HCT116 (cell line): Measurements from ENCODE around the gene IRGQ. TPM values are rescaled to one million over a fixed set of nuclear protein-coding genes. Genes with fewer than 3 reads are reported as not detected.

Experiments
- ATAC-seq: fragments of 200-7000 bp; cut with Tn5 transposase; 2 replicates; pipeline ENCODE4 v1.9.1; 2020; ENCODE audit warnings: mild to moderate bottlenecking, moderate library complexity
- BruUV-seq: library from RNA; stranded (reverse); fragments of 400-500 nt; replicated peaks from 2 replicates; lab custom pipeline; 2021; lab: Mats Ljungman, UMichigan
- CTCF ChIA-PET: fragments of 300-600 bp; sonication (Branson Sonifier 250); formaldehyde crosslinking; loops from one replicate; lab custom pipeline; 2021; ENCODE audit warnings: antibody characterized with exemption; lab: Charles Lee
- POLR2A ChIA-PET: fragments of 300-600, 350-600 bp; sonication (Branson Sonifier 250); formaldehyde crosslinking; loops from one replicate; lab custom pipeline; 2021; ENCODE audit warnings: antibody characterized with exemption; lab: Charles Lee
- RAD21 ChIA-PET, 2 experiments: fragments of 300-600 bp; sonication (Branson Sonifier 250); formaldehyde crosslinking; loops; one replicate each; lab custom pipeline; 2023; ENCODE audit warnings: low total read pairs in 2 of 2; ENCODE audit not compliant: uncharacterized antibody in 2 of 2, unreplicated experiment in 2 of 2, low non-redundant PET in 1 of 2; lab: Charles Lee
- DNase-seq: peaks from one replicate; pipeline ENCODE4 v3.0.0-alpha.2; 2010; ENCODE audit warnings: low read depth, low spot score
- H2AFZ ChIP-seq: fragments of 200-600 bp; shearing (Covaris generic), sonication (generic); 2 replicates; pipeline ENCODE4 v1.6.1; 2017; ENCODE audit warnings: low read depth, mixed run types, mixed read lengths, antibody characterized with exemption, low read length; ENCODE audit not compliant: poor library complexity, severe bottlenecking
- H3K27ac ChIP-seq: 2 replicates; pipeline ENCODE4 v1.5.1; 2012; ENCODE audit warnings: low read depth, low read length
- H3K27me3 ChIP-seq: fragments of 200-600 bp; sonication (generic); 2 replicates; pipeline ENCODE4 v1.6.1; 2016; ENCODE audit warnings: mixed run types, low read length, mixed read lengths; ENCODE audit not compliant: insufficient read depth
- H3K36me3 ChIP-seq, 2 experiments: fragments of 200-500 bp in 1 of 2; fragments of 200-600 bp in 1 of 2; sonication (Bioruptor generic) in 1 of 2; sonication (generic) in 1 of 2; 2 replicates each; pipeline versions ENCODE4 v1.5.1 to v1.6.1; 2014 to 2016; ENCODE audit warnings: low read length in 2 of 2, inconsistent platforms in 1 of 2, mixed read lengths in 1 of 2, mixed run types in 1 of 2; ENCODE audit not compliant: insufficient read depth in 2 of 2, control insufficient read depth in 1 of 2
- H3K4me1 ChIP-seq, 2 experiments: fragments of 200-600 bp in 1 of 2; sonication (generic) in 1 of 2; 2 replicates each; pipeline versions ENCODE4 v1.5.1 to v1.6.1; 2012 to 2017; ENCODE audit warnings: low read length in 2 of 2, inconsistent platforms in 1 of 2, mild to moderate bottlenecking in 1 of 2, mixed read lengths in 1 of 2, mixed run types in 1 of 2, moderate library complexity in 1 of 2; ENCODE audit not compliant: insufficient read depth in 2 of 2, control insufficient read depth in 1 of 2
- H3K4me2 ChIP-seq: fragments of 200-600 bp; sonication (generic); 2 replicates; pipeline ENCODE4 v1.6.1; 2017; ENCODE audit warnings: mixed run types, low read length, mixed read lengths
- H3K4me3 ChIP-seq, 2 experiments: fragments of 200-600 bp in 1 of 2; sonication (generic) in 1 of 2; replicated peaks in 1 of 2; 2 replicates each; pipeline ENCODE4 v1.5.1; 2011 to 2016; ENCODE audit warnings: low read length in 2 of 2, control low read depth in 1 of 2, low read depth in 1 of 2, mild to moderate bottlenecking in 1 of 2, mixed read lengths in 1 of 2, mixed run types in 1 of 2
- H3K79me2 ChIP-seq: fragments of 200-600 bp; sonication (generic); 2 replicates; pipeline ENCODE4 v1.6.1; 2017; ENCODE audit warnings: mild to moderate bottlenecking, mixed run types, low read length, moderate library complexity, mixed read lengths; ENCODE audit not compliant: insufficient read depth
- H3K9ac ChIP-seq: fragments of 200-600 bp; sonication (generic); 2 replicates; pipeline ENCODE4 v1.6.1; 2016; ENCODE audit warnings: low read length, mixed read lengths
- H3K9me2 ChIP-seq: fragments of 200-600 bp; sonication (generic), shearing (Covaris generic); 2 replicates; pipeline ENCODE4 v1.6.1; 2017; ENCODE audit warnings: mixed run types, mild to moderate bottlenecking, moderate library complexity; ENCODE audit not compliant: insufficient read depth
- H3K9me3 ChIP-seq, 2 experiments: fragments of 200-500 bp in 1 of 2; fragments of 200-600 bp in 1 of 2; sonication (Bioruptor generic) in 1 of 2; sonication (generic) in 1 of 2; 2 replicates each; pipeline ENCODE4 v1.6.1; 2014 to 2017; ENCODE audit warnings: low read length in 2 of 2, mixed read lengths in 2 of 2, inconsistent platforms in 1 of 2, low read depth in 1 of 2, mild to moderate bottlenecking in 1 of 2, mixed run types in 1 of 2, moderate library complexity in 1 of 2; ENCODE audit not compliant: control insufficient read depth in 1 of 2, insufficient read depth in 1 of 2
- H4K20me1 ChIP-seq: fragments of 200-600 bp; sonication (generic), shearing (Covaris generic); 2 replicates; pipeline ENCODE4 v1.6.1; 2017; ENCODE audit warnings: mixed run types, mild to moderate bottlenecking, moderate library complexity; ENCODE audit not compliant: insufficient read depth
- CBX3 ChIP-seq: IDR thresholded peaks from 2 replicates; pipeline ENCODE4 v1.6.1; 2012; ENCODE audit warnings: low read depth
- CEBPB ChIP-seq: IDR thresholded peaks from 2 replicates; pipeline ENCODE4 v1.6.1; 2012; ENCODE audit warnings: low read depth
- EZH2 ChIP-seq: fragments of 200-600 bp; sonication (generic); IDR thresholded peaks from 2 replicates; pipeline ENCODE4 v1.6.1; 2017; ENCODE audit warnings: antibody characterized with exemption, mixed run types
- EZH2phosphoT487 ChIP-seq: fragments of 200-600 bp; IDR thresholded peaks from 2 replicates; pipeline ENCODE4 v1.6.1; 2018; ENCODE audit warnings: antibody characterized with exemption, borderline replicate concordance
- FOSL1 ChIP-seq: IDR thresholded peaks from 2 replicates; pipeline ENCODE4 v1.6.1; 2012; ENCODE audit warnings: low read depth
- JUND ChIP-seq: IDR thresholded peaks from 2 replicates; pipeline ENCODE4 v1.6.1; 2012
- POLR2AphosphoS5 ChIP-seq: IDR thresholded peaks from 2 replicates; pipeline ENCODE4 v1.6.1; 2011; ENCODE audit warnings: mild to moderate bottlenecking, low read depth, low read length, moderate library complexity
- SIN3A ChIP-seq: IDR thresholded peaks from 2 replicates; pipeline ENCODE4 v1.6.1; 2012; ENCODE audit warnings: low read depth
- SP1 ChIP-seq: IDR thresholded peaks from 2 replicates; pipeline ENCODE4 v1.6.1; 2012; ENCODE audit warnings: low read depth
- ZFX ChIP-seq: fragments of 450-650 bp; IDR thresholded peaks from 2 replicates; pipeline ENCODE4 v1.6.1; 2017
- ZNF274 ChIP-seq: fragments of 200-500 bp; sonication (Bioruptor generic); IDR thresholded peaks from 2 replicates; pipeline ENCODE4 v1.6.1; 2014; ENCODE audit warnings: mild to moderate bottlenecking, low read depth, low read length, inconsistent platforms
- intact Hi-C: fragments of 100-400 bp; cut with micrococcal nuclease; formaldehyde crosslinking; loops from 2 replicates; pipeline ENCODE4 v1.10.0; 2022
- total RNA-seq: library from RNA; stranded (reverse); gene quantifications from one replicate; pipeline ENCODE4 v1.2.1, GENCODE V29; 2021; ENCODE audit not compliant: unreplicated experiment
- TF ChIP-seq, protein P1 (sequence below): IDR thresholded peaks from 2 replicates; pipeline ENCODE4 v1.6.1; 2011; ENCODE audit warnings: mild to moderate bottlenecking, low read length, moderate library complexity; ENCODE audit not compliant: insufficient replicate concordance; ENCODE audit errors: extremely low read depth
- TF ChIP-seq, protein P2 (sequence below): IDR thresholded peaks from 2 replicates; pipeline ENCODE4 v1.6.1; 2012; ENCODE audit warnings: low read depth
- TF ChIP-seq, protein P3 (sequence below): IDR thresholded peaks from 2 replicates; pipeline ENCODE4 v1.6.1; 2012

Gene IRGQ
- total RNA-seq, 1 experiment from 2014 or later = 14.6 TPM

DNA sequence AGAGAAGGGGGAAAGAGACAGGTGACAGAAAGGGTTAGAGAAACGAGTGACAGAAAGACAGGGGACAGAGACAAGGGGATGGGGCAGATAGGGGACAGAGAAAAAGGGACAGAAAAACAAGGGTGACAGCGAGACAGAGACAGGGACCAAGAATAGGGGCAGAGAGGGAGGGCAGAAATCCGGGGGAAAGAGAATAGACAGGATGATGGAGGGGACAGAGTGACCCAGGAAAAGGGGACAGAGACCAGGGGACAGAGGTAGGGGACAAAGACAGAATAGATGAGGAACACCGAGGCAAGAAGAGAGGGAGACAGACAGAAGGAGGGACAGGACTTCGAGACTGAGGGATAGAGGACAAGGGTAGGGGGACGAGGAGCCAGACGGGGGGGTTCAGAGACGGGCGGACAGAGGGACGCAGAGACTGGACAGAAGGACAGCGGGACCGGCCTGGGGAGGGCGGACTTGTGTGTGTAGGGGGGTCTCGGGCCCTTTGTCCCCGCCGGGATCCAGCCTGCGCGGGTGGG is 43.1 kb upstream of the IRGQ start:
- ATAC-seq = peak; percentile 21; the same call in 1 of the 2 replicates
- no peak overlapping the region for H2AFZ ChIP-seq
- peak overlapping the region; percentile 53 for H3K9ac ChIP-seq
- H3K4me2 ChIP-seq = peak overlapping the region; percentile 84
- H3K36me3 ChIP-seq = no peaks in the 10 kb centered on the region
- no TSS peak for BruUV-seq
- H3K4me1 ChIP-seq = peaks cover 14 to 35% of the 10 kb centered on the region in 2 experiments
- TF ChIP-seq EZH2 = no peak
- TF ChIP-seq ZFX = no peak
- no peak for DNase-seq
- H3K4me3 ChIP-seq = peak overlapping the region; percentile 49 to 62
- H3K9me2 ChIP-seq = no peaks in the 10 kb centered on the region
- intact Hi-C loops = no loop called here
- ChIA-PET POLR2A (no interaction called here), RAD21 (no interaction called here), CTCF (no interaction called here)
- peaks cover 7% of the 10 kb centered on the region; the same call in 1 of the 2 replicates for H3K27me3 ChIP-seq
- H3K9me3 ChIP-seq = no peaks in the 10 kb centered on the region
- H3K79me2 ChIP-seq = no peaks in the 10 kb centered on the region
- H4K20me1 ChIP-seq = no peaks in the 10 kb centered on the region
- no peak overlapping the region; the same call in 1 of the 2 replicates for H3K27ac ChIP-seq

DNA sequence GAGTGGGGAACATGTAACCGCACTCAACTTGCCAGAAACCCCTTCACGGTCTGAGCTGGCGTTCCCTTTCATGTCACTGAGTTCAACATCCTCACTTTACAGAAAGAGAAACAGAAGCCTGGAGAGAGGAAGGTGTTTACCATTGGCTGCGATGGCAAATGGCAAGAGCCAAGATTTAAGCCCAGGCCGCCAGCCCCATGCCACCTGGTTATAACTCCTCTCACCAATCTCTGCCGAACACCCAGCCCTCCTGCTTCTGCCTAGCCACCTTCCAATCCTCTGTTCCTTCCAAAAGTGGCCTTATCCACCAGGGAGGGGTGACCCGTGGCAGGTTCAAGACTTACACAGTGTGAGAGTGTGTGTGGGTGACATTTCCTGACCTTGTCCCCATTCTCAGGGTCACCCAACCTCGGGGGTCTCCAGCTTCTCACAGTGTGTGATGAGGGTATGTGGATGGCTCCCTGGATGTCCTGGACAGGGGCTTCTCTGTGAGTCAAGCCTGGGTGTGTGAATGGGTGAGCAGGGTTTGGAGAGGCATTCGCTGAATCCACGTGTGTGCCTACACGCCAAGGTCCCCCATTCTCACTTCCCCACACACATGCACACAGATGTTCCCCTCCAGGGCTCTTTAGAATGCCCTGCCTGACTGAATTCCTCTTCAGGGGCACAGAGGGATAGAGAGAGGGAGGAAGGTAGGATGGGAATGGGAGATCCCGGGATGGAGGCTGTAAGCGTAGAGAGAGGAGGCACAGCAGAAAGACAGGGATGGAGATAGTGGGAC is 42.5 kb upstream of the IRGQ start:
- H3K9ac ChIP-seq = peak overlapping the region; percentile 53
- H3K79me2 ChIP-seq = no peaks in the 10 kb centered on the region
- peak overlapping the region; percentile 49 to 62 for H3K4me3 ChIP-seq
- H4K20me1 ChIP-seq = no peaks in the 10 kb centered on the region
- DNase-seq (no peak), ATAC-seq (no peak)
- no peaks in the 10 kb centered on the region for H3K9me3 ChIP-seq
- POLR2A ChIA-PET = no interaction called here
- H3K36me3 ChIP-seq = no peaks in the 10 kb centered on the region
- no peak overlapping the region for H2AFZ ChIP-seq
- H3K27me3 ChIP-seq = peaks cover 7% of the 10 kb centered on the region; the same call in 1 of the 2 replicates
- BruUV-seq = TSS peak; percentile 78
- RAD21 ChIA-PET = no interaction called here
- no peaks in the 10 kb centered on the region for H3K9me2 ChIP-seq
- intact Hi-C loops = no loop called here
- peak overlapping the region; percentile 84 for H3K4me2 ChIP-seq
- H3K27ac ChIP-seq = no peak overlapping the region
- peaks cover 14 to 35% of the 10 kb centered on the region in 2 experiments for H3K4me1 ChIP-seq
- CTCF ChIA-PET = interaction anchor here (0.6 kb wide), 1 partner anchor 44 kb away, joined by 3 read pairs; no protein-coding TSS in a partner anchor
- TF ChIP-seq, protein P1, sequence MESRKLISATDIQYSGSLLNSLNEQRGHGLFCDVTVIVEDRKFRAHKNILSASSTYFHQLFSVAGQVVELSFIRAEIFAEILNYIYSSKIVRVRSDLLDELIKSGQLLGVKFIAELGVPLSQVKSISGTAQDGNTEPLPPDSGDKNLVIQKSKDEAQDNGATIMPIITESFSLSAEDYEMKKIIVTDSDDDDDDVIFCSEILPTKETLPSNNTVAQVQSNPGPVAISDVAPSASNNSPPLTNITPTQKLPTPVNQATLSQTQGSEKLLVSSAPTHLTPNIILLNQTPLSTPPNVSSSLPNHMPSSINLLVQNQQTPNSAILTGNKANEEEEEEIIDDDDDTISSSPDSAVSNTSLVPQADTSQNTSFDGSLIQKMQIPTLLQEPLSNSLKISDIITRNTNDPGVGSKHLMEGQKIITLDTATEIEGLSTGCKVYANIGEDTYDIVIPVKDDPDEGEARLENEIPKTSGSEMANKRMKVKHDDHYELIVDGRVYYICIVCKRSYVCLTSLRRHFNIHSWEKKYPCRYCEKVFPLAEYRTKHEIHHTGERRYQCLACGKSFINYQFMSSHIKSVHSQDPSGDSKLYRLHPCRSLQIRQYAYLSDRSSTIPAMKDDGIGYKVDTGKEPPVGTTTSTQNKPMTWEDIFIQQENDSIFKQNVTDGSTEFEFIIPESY = no peak
- TF ChIP-seq, protein P2, sequence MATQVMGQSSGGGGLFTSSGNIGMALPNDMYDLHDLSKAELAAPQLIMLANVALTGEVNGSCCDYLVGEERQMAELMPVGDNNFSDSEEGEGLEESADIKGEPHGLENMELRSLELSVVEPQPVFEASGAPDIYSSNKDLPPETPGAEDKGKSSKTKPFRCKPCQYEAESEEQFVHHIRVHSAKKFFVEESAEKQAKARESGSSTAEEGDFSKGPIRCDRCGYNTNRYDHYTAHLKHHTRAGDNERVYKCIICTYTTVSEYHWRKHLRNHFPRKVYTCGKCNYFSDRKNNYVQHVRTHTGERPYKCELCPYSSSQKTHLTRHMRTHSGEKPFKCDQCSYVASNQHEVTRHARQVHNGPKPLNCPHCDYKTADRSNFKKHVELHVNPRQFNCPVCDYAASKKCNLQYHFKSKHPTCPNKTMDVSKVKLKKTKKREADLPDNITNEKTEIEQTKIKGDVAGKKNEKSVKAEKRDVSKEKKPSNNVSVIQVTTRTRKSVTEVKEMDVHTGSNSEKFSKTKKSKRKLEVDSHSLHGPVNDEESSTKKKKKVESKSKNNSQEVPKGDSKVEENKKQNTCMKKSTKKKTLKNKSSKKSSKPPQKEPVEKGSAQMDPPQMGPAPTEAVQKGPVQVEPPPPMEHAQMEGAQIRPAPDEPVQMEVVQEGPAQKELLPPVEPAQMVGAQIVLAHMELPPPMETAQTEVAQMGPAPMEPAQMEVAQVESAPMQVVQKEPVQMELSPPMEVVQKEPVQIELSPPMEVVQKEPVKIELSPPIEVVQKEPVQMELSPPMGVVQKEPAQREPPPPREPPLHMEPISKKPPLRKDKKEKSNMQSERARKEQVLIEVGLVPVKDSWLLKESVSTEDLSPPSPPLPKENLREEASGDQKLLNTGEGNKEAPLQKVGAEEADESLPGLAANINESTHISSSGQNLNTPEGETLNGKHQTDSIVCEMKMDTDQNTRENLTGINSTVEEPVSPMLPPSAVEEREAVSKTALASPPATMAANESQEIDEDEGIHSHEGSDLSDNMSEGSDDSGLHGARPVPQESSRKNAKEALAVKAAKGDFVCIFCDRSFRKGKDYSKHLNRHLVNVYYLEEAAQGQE = no peak
- TF ChIP-seq SP1 (no peak), SIN3A (no peak), POLR2AphosphoS5 (no peak), EZH2phosphoT487 (no peak), ZNF274 (no peak), JUND (no peak), ZFX (no peak), CEBPB (no peak), FOSL1 (no peak), EZH2 (no peak), CBX3 (no peak)
- TF ChIP-seq, protein P3, sequence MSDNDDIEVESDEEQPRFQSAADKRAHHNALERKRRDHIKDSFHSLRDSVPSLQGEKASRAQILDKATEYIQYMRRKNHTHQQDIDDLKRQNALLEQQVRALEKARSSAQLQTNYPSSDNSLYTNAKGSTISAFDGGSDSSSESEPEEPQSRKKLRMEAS = no peak
